ENCODE data around the gene CRB2. TPM values are rescaled to one million over a fixed set of nuclear protein-coding genes. Genes with fewer than 3 reads are reported as not detected.
"Not testable (repeated sequence)": the region's sequence is repeated elsewhere in the genome, so short reads cannot be mapped to it uniquely, and the experiment has no call there.

The CRB2 gene
- total RNA-seq, 1 experiment from 2014 or later = 3.6 TPM

GRCh38 chr9:123397975-123398374 lies 42.0 kb downstream of the CRB2 start:
- no peaks in the 10 kb centered on the region for H3K27me3 ChIP-seq (ENCODE audit: insufficient read depth, low read length)
- no peak overlapping the region for H2AK5ac ChIP-seq (ENCODE audit: insufficient read length, low read length)
- Mint-ChIP-seq H3K4me3 (no peak overlapping the region), H3K27me3 (ENCODE audit: low read depth) (peaks cover 3% of the 10 kb centered on the region; the same call in 1 of the 2 replicates), H3K36me3 (ENCODE audit: insufficient read depth in 1 of 3, low read depth in 3 of 3) (peaks cover 0 to 2% (median 0%) of the 10 kb centered on the region in 3 experiments; a peak in 1 of 7 replicates), H3K27ac (no peak overlapping the region), H3K9me3 (peaks cover 0 to 2% of the 10 kb centered on the region in 2 experiments; a peak in 2 of 5 replicates), H3K4me1 (peaks cover 19 to 26% of the 10 kb centered on the region in 2 experiments)
- no peak overlapping the region for H4K8ac ChIP-seq (replicated peaks; ENCODE audit: insufficient read length, low read depth, low read length)
- no peak overlapping the region for H4K91ac ChIP-seq (ENCODE audit: insufficient read length, low read depth, low read length)
- H2BK5ac ChIP-seq (ENCODE audit: insufficient read length, low read length) = no peak overlapping the region
- no peaks in the 10 kb centered on the region for H3K9me3 ChIP-seq (ENCODE audit: control insufficient read depth, low read depth, low read length)
- no peaks in the 10 kb centered on the region for H4K20me1 ChIP-seq (ENCODE audit: control insufficient read depth, insufficient read depth, insufficient read length)
- no peak for DNase-seq
- no peak overlapping the region for H4K5ac ChIP-seq (ENCODE audit: insufficient read length, low read depth, low read length)
- no peaks in the 10 kb centered on the region for H3K4me1 ChIP-seq (ENCODE audit: insufficient read depth, low read length)
- WGBS (ENCODE audit: extremely low coverage, insufficient read length, low lambda C conversion rate) = no CpG with 5 or more reads among the region's 4 CpGs
- no peak overlapping the region for H2BK120ac ChIP-seq (ENCODE audit: low read depth, low read length, poor library complexity, severe bottlenecking)
- H2AFZ ChIP-seq (ENCODE audit: low read length) = no peak overlapping the region
- H3K18ac ChIP-seq (ENCODE audit: insufficient read length, low read depth, low read length) = no peak overlapping the region
- H2BK20ac ChIP-seq (ENCODE audit: low read depth, low read length, poor library complexity, severe bottlenecking) = no peak overlapping the region
- no peaks in the 10 kb centered on the region for H3K23me2 ChIP-seq (ENCODE audit: insufficient read length, low read depth, low read length, poor library complexity, severe bottlenecking)
- no peak overlapping the region for H2BK12ac ChIP-seq (ENCODE audit: insufficient read length, low read depth, low read length)
- no peak overlapping the region for H3K23ac ChIP-seq (ENCODE audit: insufficient read length, low read depth, low read length)
- no peaks in the 10 kb centered on the region for H3K79me2 ChIP-seq (ENCODE audit: insufficient read depth, low read length)
- no peak overlapping the region for H3K4me2 ChIP-seq (ENCODE audit: insufficient read depth, insufficient read length, low read length)
- no peak overlapping the region for H3K4ac ChIP-seq (ENCODE audit: low read depth, low read length)
- no peaks in the 10 kb centered on the region for H3K79me1 ChIP-seq (ENCODE audit: insufficient read depth, low read depth, low read length, poor library complexity, severe bottlenecking)
- H3K9ac ChIP-seq (ENCODE audit: extremely low read depth, insufficient read length, low read length) = no peak overlapping the region
- H3K27ac ChIP-seq (ENCODE audit: insufficient read length, low read depth, low read length) = no peak overlapping the region
- H3K14ac ChIP-seq (ENCODE audit: insufficient read depth, low read length) = no peak overlapping the region
- no peak overlapping the region for H3K56ac ChIP-seq (ENCODE audit: insufficient read length, low read depth, low read length)
- TF ChIP-seq CTCF (conservative IDR thresholded peaks at IDR 0.05) = no peak
- no peak overlapping the region for H3T11ph ChIP-seq (ENCODE audit: low read length)
- no peak overlapping the region for H2BK15ac ChIP-seq (ENCODE audit: low read depth, low read length)

- H3K56ac ChIP-seq (ENCODE audit: insufficient read length, low read depth, low read length); H2AFZ ChIP-seq (ENCODE audit: low read length); H2BK120ac ChIP-seq (ENCODE audit: low read depth, low read length, poor library complexity, severe bottlenecking); H3K9me3 ChIP-seq (ENCODE audit: control insufficient read depth, low read depth, low read length); H4K5ac ChIP-seq (ENCODE audit: insufficient read length, low read depth, low read length); H4K20me1 ChIP-seq (ENCODE audit: control insufficient read depth, insufficient read depth, insufficient read length); H3K4me3 Mint-ChIP-seq; H3K4ac ChIP-seq (ENCODE audit: low read depth, low read length); H4K8ac ChIP-seq (replicated peaks; ENCODE audit: insufficient read length, low read depth, low read length); H2BK12ac ChIP-seq (ENCODE audit: insufficient read length, low read depth, low read length); H2BK5ac ChIP-seq (ENCODE audit: insufficient read length, low read length); H3K4me1 ChIP-seq (ENCODE audit: insufficient read depth, low read length); H4K91ac ChIP-seq (ENCODE audit: insufficient read length, low read depth, low read length); H3K79me1 ChIP-seq (ENCODE audit: insufficient read depth, low read depth, low read length, poor library complexity, severe bottlenecking); H3T11ph ChIP-seq (ENCODE audit: low read length); H3K27ac ChIP-seq (ENCODE audit: insufficient read length, low read depth, low read length); H3K23ac ChIP-seq (ENCODE audit: insufficient read length, low read depth, low read length); H2AK5ac ChIP-seq (ENCODE audit: insufficient read length, low read length); H3K36me3 Mint-ChIP-seq (ENCODE audit: insufficient read depth in 1 of 3, low read depth in 3 of 3); DNase-seq; H3K27ac Mint-ChIP-seq; H2BK15ac ChIP-seq (ENCODE audit: low read depth, low read length); H3K9me3 Mint-ChIP-seq; H2BK20ac ChIP-seq (ENCODE audit: low read depth, low read length, poor library complexity, severe bottlenecking); H3K23me2 ChIP-seq (ENCODE audit: insufficient read length, low read depth, low read length, poor library complexity, severe bottlenecking); H3K27me3 ChIP-seq (ENCODE audit: insufficient read depth, low read length); H3K27me3 Mint-ChIP-seq (ENCODE audit: low read depth); H3K79me2 ChIP-seq (ENCODE audit: insufficient read depth, low read length); H3K4me2 ChIP-seq (ENCODE audit: insufficient read depth, insufficient read length, low read length); H3K9ac ChIP-seq (ENCODE audit: extremely low read depth, insufficient read length, low read length); H3K18ac ChIP-seq (ENCODE audit: insufficient read length, low read depth, low read length); H3K14ac ChIP-seq (ENCODE audit: insufficient read depth, low read length): not testable (repeated sequence)
- H3K4me1 Mint-ChIP-seq = peaks cover 28 to 36% of the 10 kb centered on the region in 2 experiments
- WGBS (ENCODE audit: extremely low coverage, insufficient read length, low lambda C conversion rate) = no CpG with 5 or more reads among the region's 14 CpGs
Measured at GRCh38 chr9:123398938-123399337, 42.9 kb downstream of the CRB2 start.

Measured in H9 (cell line).